ENCODE measurements around the gene CHID1.

CHID1 gene

GRCh38 chr11:909406-909805 lies 1.2 kb downstream of the CHID1 start:
- Histone ChIP-seq H3K9me2 (replicated peaks; ENCODE audit: low read depth, low read length) (no peaks in the 10 kb centered on the region), H2AFZ (ENCODE audit: low read length) (no peak overlapping the region), H3F3A (ENCODE audit: low read depth) (no peaks in the 10 kb centered on the region), H3K4me3 (ENCODE audit: low read length, poor library complexity, severe bottlenecking) (peak overlapping the region; percentile 90), H3K4me2 (ENCODE audit: low read depth, low read length, poor library complexity, severe bottlenecking) (peak overlapping the region; percentile 86), H3K9me3 (ENCODE audit: insufficient read depth, low read depth, low read length) (no peaks in the 10 kb centered on the region), H3K9ac (ENCODE audit: low read depth, low read length, poor library complexity, severe bottlenecking) (peak overlapping the region; percentile 90), H3K4me1 (ENCODE audit: insufficient read depth, low read length, poor library complexity, severe bottlenecking) (peaks cover 21% of the 10 kb centered on the region), H4K20me1 (ENCODE audit: insufficient read depth, low read length, poor library complexity, severe bottlenecking) (peaks cover 5% of the 10 kb centered on the region), H3K79me2 (ENCODE audit: insufficient read depth, low read length) (peaks cover 30% of the 10 kb centered on the region), H3K27me3 (ENCODE audit: insufficient read depth, low read length, poor library complexity, severe bottlenecking) (no peaks in the 10 kb centered on the region), H3K36me3 (ENCODE audit: insufficient read depth, low read length) (peaks cover under 1% of the 10 kb centered on the region; the same call in 1 of the 2 replicates)
- TF ChIP-seq EZH2phosphoT487 (IDR thresholded peaks at IDR 0.05; ENCODE audit: borderline replicate concordance), result no peak
- no peak for TF ChIP-seq CTCF (conservative IDR thresholded peaks at IDR 0.05; ENCODE audit: low read length)

- Histone ChIP-seq H3K36me3 (ENCODE audit: insufficient read depth, low read length) (peaks cover 7% of the 10 kb centered on the region; the same call in 1 of the 2 replicates), H3K79me2 (ENCODE audit: insufficient read depth, low read length) (peaks cover 30% of the 10 kb centered on the region), H3K4me3 (ENCODE audit: low read length, poor library complexity, severe bottlenecking) (no peak overlapping the region), H4K20me1 (ENCODE audit: insufficient read depth, low read length, poor library complexity, severe bottlenecking) (peaks cover 5% of the 10 kb centered on the region), H3K4me2 (ENCODE audit: low read depth, low read length, poor library complexity, severe bottlenecking) (peak overlapping the region; percentile 2), H3K9ac (ENCODE audit: low read depth, low read length, poor library complexity, severe bottlenecking) (no peak overlapping the region), H3F3A (ENCODE audit: low read depth) (no peaks in the 10 kb centered on the region), H2AFZ (ENCODE audit: low read length) (no peak overlapping the region), H3K9me2 (replicated peaks; ENCODE audit: low read depth, low read length) (no peaks in the 10 kb centered on the region), H3K4me1 (ENCODE audit: insufficient read depth, low read length, poor library complexity, severe bottlenecking) (peaks cover 21% of the 10 kb centered on the region), H3K27me3 (ENCODE audit: insufficient read depth, low read length, poor library complexity, severe bottlenecking) (no peaks in the 10 kb centered on the region), H3K9me3 (ENCODE audit: insufficient read depth, low read depth, low read length) (no peaks in the 10 kb centered on the region)
- TF ChIP-seq CTCF (conservative IDR thresholded peaks at IDR 0.05; ENCODE audit: low read length) (no peak), EZH2phosphoT487 (IDR thresholded peaks at IDR 0.05; ENCODE audit: borderline replicate concordance) (no peak)
Observed at GRCh38 chr11:908273-908672, 2.3 kb downstream of the CHID1 start.

GRCh38 chr11:907668-908067 lies 2.9 kb downstream of the CHID1 start:
- Histone ChIP-seq H3K9me3 (ENCODE audit: insufficient read depth, low read depth, low read length) (no peaks in the 10 kb centered on the region), H3K4me2 (ENCODE audit: low read depth, low read length, poor library complexity, severe bottlenecking) (no peak overlapping the region), H2AFZ (ENCODE audit: low read length) (no peak overlapping the region), H3K79me2 (ENCODE audit: insufficient read depth, low read length) (peaks cover 30% of the 10 kb centered on the region), H3K27me3 (ENCODE audit: insufficient read depth, low read length, poor library complexity, severe bottlenecking) (no peaks in the 10 kb centered on the region), H3K9ac (ENCODE audit: low read depth, low read length, poor library complexity, severe bottlenecking) (no peak overlapping the region), H3K4me1 (ENCODE audit: insufficient read depth, low read length, poor library complexity, severe bottlenecking) (peaks cover 21% of the 10 kb centered on the region), H3K4me3 (ENCODE audit: low read length, poor library complexity, severe bottlenecking) (no peak overlapping the region), H4K20me1 (ENCODE audit: insufficient read depth, low read length, poor library complexity, severe bottlenecking) (peaks cover 5% of the 10 kb centered on the region), H3F3A (ENCODE audit: low read depth) (no peaks in the 10 kb centered on the region), H3K36me3 (ENCODE audit: insufficient read depth, low read length) (peaks cover 13% of the 10 kb centered on the region; the same call in 1 of the 2 replicates), H3K9me2 (replicated peaks; ENCODE audit: low read depth, low read length) (no peaks in the 10 kb centered on the region)
- TF ChIP-seq EZH2phosphoT487 (IDR thresholded peaks at IDR 0.05; ENCODE audit: borderline replicate concordance), result no peak
- no peak for TF ChIP-seq CTCF (conservative IDR thresholded peaks at IDR 0.05; ENCODE audit: low read length)
